OCI-LY1 (cell line): ENCODE results near the gene DEPDC7.

ENCODE experiments used
- H2AFZ ChIP-seq: fragments of 200-600 bp; sonication (generic), shearing (Covaris generic); 2 replicates; pipeline ENCODE4 v1.6.0; 2014; ENCODE audit warnings: antibody characterized with exemption, mild to moderate bottlenecking, low read length
- H3F3A ChIP-seq: fragments of 200-600 bp; sonication (generic), shearing (Covaris generic); 2 replicates; pipeline ENCODE4 v1.6.0; 2014; ENCODE audit warnings: mild to moderate bottlenecking, antibody characterized with exemption, low read length, moderate library complexity; ENCODE audit not compliant: insufficient read depth
- H3K27ac ChIP-seq: fragments of 200-600 bp; sonication (generic); 2 replicates; pipeline ENCODE4 v1.5.1; 2014; ENCODE audit warnings: low read length, mixed run types, mild to moderate bottlenecking, low read depth; ENCODE audit not compliant: poor library complexity, severe bottlenecking
- H3K27me3 ChIP-seq: fragments of 200-600 bp; sonication (generic); 2 replicates; pipeline ENCODE4 v1.6.0; 2014; ENCODE audit warnings: antibody characterized with exemption, mild to moderate bottlenecking, low read length, moderate library complexity; ENCODE audit not compliant: insufficient read depth
- H3K36me3 ChIP-seq: fragments of 200-600 bp; sonication (generic); 2 replicates; pipeline ENCODE4 v1.6.1; 2014; ENCODE audit warnings: mild to moderate bottlenecking, antibody characterized with exemption, low read length, moderate library complexity, mixed read lengths; ENCODE audit not compliant: insufficient read depth
- H3K4me1 ChIP-seq: fragments of 200-600 bp; sonication (generic); 2 replicates; pipeline ENCODE4 v1.5.1; 2014; ENCODE audit warnings: mild to moderate bottlenecking, low read length, moderate library complexity; ENCODE audit not compliant: insufficient read depth, severe bottlenecking
- H3K4me2 ChIP-seq: fragments of 200-600 bp; sonication (generic), shearing (Covaris generic); 2 replicates; pipeline ENCODE4 v1.6.1; 2014; ENCODE audit warnings: low read length
- H3K4me3 ChIP-seq: fragments of 200-600 bp; sonication (generic); 2 replicates; pipeline ENCODE4 v1.5.1; 2014; ENCODE audit warnings: low read length, low read depth, mild to moderate bottlenecking, mixed read lengths; ENCODE audit not compliant: poor library complexity, severe bottlenecking
- H3K79me2 ChIP-seq: fragments of 200-600 bp; shearing (Covaris generic); 2 replicates; pipeline ENCODE4 v1.6.1; 2016; ENCODE audit warnings: mixed run types, low read length, mixed read lengths; ENCODE audit not compliant: insufficient read depth
- H3K9ac ChIP-seq: fragments of 200-600 bp; sonication (generic), shearing (Covaris generic); 2 replicates; pipeline ENCODE4 v1.6.1; 2014; ENCODE audit warnings: mild to moderate bottlenecking, low read length, mixed read lengths
- H3K9me2 ChIP-seq: fragments of 200-600 bp; sonication (generic), shearing (Covaris generic); 2 replicates; pipeline ENCODE4 v1.6.1; 2014; ENCODE audit warnings: low read depth, mild to moderate bottlenecking, low read length, mixed read lengths
- H3K9me3 ChIP-seq: fragments of 200-600 bp; shearing (Covaris generic); 2 replicates; pipeline ENCODE4 v1.6.1; 2014; ENCODE audit warnings: low read length, mixed read lengths
- H4K20me1 ChIP-seq: fragments of 200-600 bp; sonication (generic), shearing (Covaris generic); 2 replicates; pipeline ENCODE4 v1.6.0; 2016; ENCODE audit warnings: mild to moderate bottlenecking, low read length; ENCODE audit not compliant: insufficient read depth
- CTCF ChIP-seq: fragments of 200-600 bp; sonication (generic), shearing (Covaris generic); IDR thresholded peaks from 2 replicates; pipeline ENCODE4 v1.5.1; 2017; ENCODE audit warnings: mild to moderate bottlenecking, antibody characterized with exemption, low read length, moderate library complexity, mixed read lengths
- EZH2 ChIP-seq: fragments of 200-600 bp; sonication (generic), shearing (Covaris generic); IDR thresholded peaks from 2 replicates; pipeline ENCODE4 v1.8.0; 2017; ENCODE audit warnings: borderline replicate concordance, mixed run types, mild to moderate bottlenecking, antibody characterized with exemption, low read length, moderate library complexity, mixed read lengths

Gene DEPDC7

GRCh38 chr11:33021501-33021900, 5.8 kb downstream of the DEPDC7 start:
- Histone ChIP-seq H3K27me3 (no peaks in the 10 kb centered on the region), H4K20me1 (no peaks in the 10 kb centered on the region), H3K36me3 (no peaks in the 10 kb centered on the region), H3K4me2 (no peak overlapping the region), H3K9me2 (no peaks in the 10 kb centered on the region), H3F3A (no peaks in the 10 kb centered on the region), H3K9ac (no peak overlapping the region), H2AFZ (no peak overlapping the region), H3K4me3 (no peak overlapping the region), H3K79me2 (no peaks in the 10 kb centered on the region), H3K4me1 (no peaks in the 10 kb centered on the region), H3K27ac (no peak overlapping the region), H3K9me3 (no peaks in the 10 kb centered on the region)
- no peak for TF ChIP-seq CTCF
- no peak for TF ChIP-seq EZH2

GRCh38 chr11:33021937-33022336, 6.3 kb downstream of the DEPDC7 start:
- Histone ChIP-seq H3K27ac (no peak overlapping the region), H3K4me3 (no peak overlapping the region), H4K20me1 (no peaks in the 10 kb centered on the region), H3K4me2 (no peak overlapping the region), H3K36me3 (no peaks in the 10 kb centered on the region), H2AFZ (no peak overlapping the region), H3K27me3 (no peaks in the 10 kb centered on the region), H3K9ac (no peak overlapping the region), H3K4me1 (no peaks in the 10 kb centered on the region), H3K9me2 (no peaks in the 10 kb centered on the region), H3F3A (no peaks in the 10 kb centered on the region), H3K9me3 (no peaks in the 10 kb centered on the region), H3K79me2 (no peaks in the 10 kb centered on the region)
- TF ChIP-seq CTCF = no peak

GRCh38 chr11:33025339-33025722, 9.7 kb downstream of the DEPDC7 start:
- Histone ChIP-seq H3K9me2 (no peaks in the 10 kb centered on the region), H3F3A (no peaks in the 10 kb centered on the region), H3K27me3 (no peaks in the 10 kb centered on the region), H3K27ac (no peak overlapping the region), H2AFZ (no peak overlapping the region), H3K4me2 (no peak overlapping the region), H3K4me1 (no peaks in the 10 kb centered on the region), H3K9ac (no peak overlapping the region), H3K79me2 (no peaks in the 10 kb centered on the region), H3K9me3 (no peaks in the 10 kb centered on the region), H4K20me1 (no peaks in the 10 kb centered on the region), H3K36me3 (no peaks in the 10 kb centered on the region), H3K4me3 (no peak overlapping the region)
- TF ChIP-seq CTCF (no peak), EZH2 (no peak)
